ENCODE results near the gene BTNL3. TPM values are rescaled to one million over a fixed set of nuclear protein-coding genes. Genes with fewer than 3 reads are reported as not detected.

The BTNL3 gene
- total and polyA plus RNA-seq, 4 donors, result 0.08 to 0.19 TPM; not detected in 2

DNA sequence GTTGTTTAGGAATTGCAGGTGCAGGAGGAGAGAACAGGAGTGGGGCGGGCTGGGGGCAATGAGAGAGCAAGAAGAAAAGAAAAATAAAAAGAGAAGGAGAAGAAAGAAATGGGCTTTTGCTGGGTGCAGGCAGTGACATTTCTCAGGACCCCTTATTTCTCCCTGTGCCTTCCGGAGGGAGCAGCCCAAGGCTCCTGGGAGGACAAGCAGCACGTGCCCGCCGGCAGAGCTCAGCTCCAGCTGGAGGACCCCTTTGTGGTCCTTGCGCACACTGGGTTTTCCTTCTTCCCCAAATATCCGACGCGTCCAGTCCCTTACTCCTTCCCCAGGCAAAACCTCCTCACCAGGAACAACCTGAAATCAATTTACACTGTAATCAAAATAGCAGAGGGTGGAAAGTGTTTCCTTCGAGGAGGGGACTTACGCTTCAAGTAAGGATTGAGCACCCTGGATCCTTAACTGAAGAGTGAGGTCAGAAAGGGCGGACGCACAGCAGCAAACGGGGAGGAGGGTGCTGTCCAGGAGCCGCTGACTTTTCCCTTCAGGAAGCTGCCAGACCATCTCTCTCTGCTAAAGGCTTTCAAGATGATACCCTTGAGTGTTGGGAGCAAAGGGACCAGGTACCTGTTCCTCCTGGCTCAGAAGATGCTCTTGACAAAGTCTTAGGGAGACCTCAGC lies 53.5 kb downstream of the BTNL3 start:
- Histone ChIP-seq H3K9me3 (ENCODE audit: control insufficient read depth in 4 of 4, low read length in 3 of 4) (no peaks in the 10 kb centered on the region), H3K4me1 (ENCODE audit: control insufficient read depth in 4 of 4, insufficient read depth in 4 of 4, low read length in 3 of 4) (no peaks in the 10 kb centered on the region), H3K36me3 (ENCODE audit: control insufficient read depth in 4 of 4, insufficient read depth in 3 of 4, low read depth in 1 of 4, low read length in 3 of 4) (no peaks in the 10 kb centered on the region), H3K9ac (ENCODE audit: low read depth in 1 of 2, low read length in 2 of 2) (no peak overlapping the region), H3K27ac (ENCODE audit: low read depth in 1 of 2, low read length in 2 of 2) (no peak overlapping the region), H3K4me3 (ENCODE audit: low read depth in 1 of 3, low read length in 3 of 3) (peak overlapping the region in 1 of 3 donors; percentile 17), H3K27me3 (ENCODE audit: control insufficient read depth in 4 of 4, insufficient read depth in 4 of 4, low read length in 3 of 4) (peaks cover 0 to 6% (median 0%) of the 10 kb centered on the region in 4 donors)
- no peak for DNase-seq (ENCODE audit: low spot score)
- TF ChIP-seq RXRA (IDR thresholded peaks at IDR 0.05), result no peak
- no peak for TF ChIP-seq YY1 (IDR thresholded peaks at IDR 0.05)
- TF ChIP-seq, protein P1, sequence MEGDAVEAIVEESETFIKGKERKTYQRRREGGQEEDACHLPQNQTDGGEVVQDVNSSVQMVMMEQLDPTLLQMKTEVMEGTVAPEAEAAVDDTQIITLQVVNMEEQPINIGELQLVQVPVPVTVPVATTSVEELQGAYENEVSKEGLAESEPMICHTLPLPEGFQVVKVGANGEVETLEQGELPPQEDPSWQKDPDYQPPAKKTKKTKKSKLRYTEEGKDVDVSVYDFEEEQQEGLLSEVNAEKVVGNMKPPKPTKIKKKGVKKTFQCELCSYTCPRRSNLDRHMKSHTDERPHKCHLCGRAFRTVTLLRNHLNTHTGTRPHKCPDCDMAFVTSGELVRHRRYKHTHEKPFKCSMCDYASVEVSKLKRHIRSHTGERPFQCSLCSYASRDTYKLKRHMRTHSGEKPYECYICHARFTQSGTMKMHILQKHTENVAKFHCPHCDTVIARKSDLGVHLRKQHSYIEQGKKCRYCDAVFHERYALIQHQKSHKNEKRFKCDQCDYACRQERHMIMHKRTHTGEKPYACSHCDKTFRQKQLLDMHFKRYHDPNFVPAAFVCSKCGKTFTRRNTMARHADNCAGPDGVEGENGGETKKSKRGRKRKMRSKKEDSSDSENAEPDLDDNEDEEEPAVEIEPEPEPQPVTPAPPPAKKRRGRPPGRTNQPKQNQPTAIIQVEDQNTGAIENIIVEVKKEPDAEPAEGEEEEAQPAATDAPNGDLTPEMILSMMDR (IDR thresholded peaks at IDR 0.05; ENCODE audit: low read depth, low read length, missing input control), result no peak
- no peak for TF ChIP-seq JUND (IDR thresholded peaks at IDR 0.05)
- no peak for TF ChIP-seq HNF4G (IDR thresholded peaks at IDR 0.05)
- no peak for TF ChIP-seq SP1 (IDR thresholded peaks at IDR 0.05)
- TF ChIP-seq, protein P2, sequence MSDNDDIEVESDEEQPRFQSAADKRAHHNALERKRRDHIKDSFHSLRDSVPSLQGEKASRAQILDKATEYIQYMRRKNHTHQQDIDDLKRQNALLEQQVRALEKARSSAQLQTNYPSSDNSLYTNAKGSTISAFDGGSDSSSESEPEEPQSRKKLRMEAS (IDR thresholded peaks at IDR 0.05), result no peak
- TF ChIP-seq GABPA (IDR thresholded peaks at IDR 0.05 in 1 of 2, conservative IDR thresholded peaks at IDR 0.05 in 1 of 2), result no peak
- TF ChIP-seq FOXA2 (IDR thresholded peaks at IDR 0.05), result no peak
- TF ChIP-seq HNF4A (conservative IDR thresholded peaks at IDR 0.05), result no peak
- TF ChIP-seq FOXA1 (IDR thresholded peaks at IDR 0.05), result no peak
- TF ChIP-seq, protein P3, sequence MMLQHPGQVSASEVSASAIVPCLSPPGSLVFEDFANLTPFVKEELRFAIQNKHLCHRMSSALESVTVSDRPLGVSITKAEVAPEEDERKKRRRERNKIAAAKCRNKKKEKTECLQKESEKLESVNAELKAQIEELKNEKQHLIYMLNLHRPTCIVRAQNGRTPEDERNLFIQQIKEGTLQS (IDR thresholded peaks at IDR 0.05), result no peak
- TF ChIP-seq, protein P4, sequence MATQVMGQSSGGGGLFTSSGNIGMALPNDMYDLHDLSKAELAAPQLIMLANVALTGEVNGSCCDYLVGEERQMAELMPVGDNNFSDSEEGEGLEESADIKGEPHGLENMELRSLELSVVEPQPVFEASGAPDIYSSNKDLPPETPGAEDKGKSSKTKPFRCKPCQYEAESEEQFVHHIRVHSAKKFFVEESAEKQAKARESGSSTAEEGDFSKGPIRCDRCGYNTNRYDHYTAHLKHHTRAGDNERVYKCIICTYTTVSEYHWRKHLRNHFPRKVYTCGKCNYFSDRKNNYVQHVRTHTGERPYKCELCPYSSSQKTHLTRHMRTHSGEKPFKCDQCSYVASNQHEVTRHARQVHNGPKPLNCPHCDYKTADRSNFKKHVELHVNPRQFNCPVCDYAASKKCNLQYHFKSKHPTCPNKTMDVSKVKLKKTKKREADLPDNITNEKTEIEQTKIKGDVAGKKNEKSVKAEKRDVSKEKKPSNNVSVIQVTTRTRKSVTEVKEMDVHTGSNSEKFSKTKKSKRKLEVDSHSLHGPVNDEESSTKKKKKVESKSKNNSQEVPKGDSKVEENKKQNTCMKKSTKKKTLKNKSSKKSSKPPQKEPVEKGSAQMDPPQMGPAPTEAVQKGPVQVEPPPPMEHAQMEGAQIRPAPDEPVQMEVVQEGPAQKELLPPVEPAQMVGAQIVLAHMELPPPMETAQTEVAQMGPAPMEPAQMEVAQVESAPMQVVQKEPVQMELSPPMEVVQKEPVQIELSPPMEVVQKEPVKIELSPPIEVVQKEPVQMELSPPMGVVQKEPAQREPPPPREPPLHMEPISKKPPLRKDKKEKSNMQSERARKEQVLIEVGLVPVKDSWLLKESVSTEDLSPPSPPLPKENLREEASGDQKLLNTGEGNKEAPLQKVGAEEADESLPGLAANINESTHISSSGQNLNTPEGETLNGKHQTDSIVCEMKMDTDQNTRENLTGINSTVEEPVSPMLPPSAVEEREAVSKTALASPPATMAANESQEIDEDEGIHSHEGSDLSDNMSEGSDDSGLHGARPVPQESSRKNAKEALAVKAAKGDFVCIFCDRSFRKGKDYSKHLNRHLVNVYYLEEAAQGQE (IDR thresholded peaks at IDR 0.05), result no peak
- 57% methylated on average over 15 of the region's 15 CpGs for WGBS

DNA sequence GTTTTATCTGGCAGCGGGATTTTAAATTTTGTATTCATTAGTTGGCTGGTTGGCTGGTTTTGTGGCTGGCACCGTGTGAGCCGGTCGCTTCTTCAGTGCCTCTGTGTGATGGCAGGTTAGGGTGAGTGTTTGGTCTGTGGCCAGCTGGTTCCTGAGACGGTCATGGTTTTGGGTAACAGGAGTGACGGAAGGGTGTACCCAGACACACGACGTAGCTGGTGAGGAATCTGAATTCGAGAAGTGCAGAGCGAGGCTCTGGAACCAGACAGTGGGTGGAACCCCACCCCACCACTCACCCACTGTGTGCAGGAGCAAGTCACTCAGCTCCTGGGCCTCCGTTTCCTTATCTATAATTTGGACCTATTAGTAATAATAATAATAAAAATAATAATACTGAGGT lies 54.1 kb downstream of the BTNL3 start:
- Histone ChIP-seq H3K9me3 (ENCODE audit: control insufficient read depth in 4 of 4, low read length in 3 of 4) (no peaks in the 10 kb centered on the region), H3K9ac (ENCODE audit: low read depth in 1 of 2, low read length in 2 of 2) (no peak overlapping the region), H3K4me1 (ENCODE audit: control insufficient read depth in 4 of 4, insufficient read depth in 4 of 4, low read length in 3 of 4) (no peaks in the 10 kb centered on the region), H3K36me3 (ENCODE audit: control insufficient read depth in 4 of 4, insufficient read depth in 3 of 4, low read depth in 1 of 4, low read length in 3 of 4) (no peaks in the 10 kb centered on the region), H3K27ac (ENCODE audit: low read depth in 1 of 2, low read length in 2 of 2) (no peak overlapping the region), H3K27me3 (ENCODE audit: control insufficient read depth in 4 of 4, insufficient read depth in 4 of 4, low read length in 3 of 4) (peaks cover 0 to 6% (median 0%) of the 10 kb centered on the region in 4 donors), H3K4me3 (ENCODE audit: low read depth in 1 of 3, low read length in 3 of 3) (no peak overlapping the region)
- WGBS, result 76% methylated on average over 11 of the region's 11 CpGs
- no peak for DNase-seq (ENCODE audit: low spot score)
- TF ChIP-seq RAD21 (IDR thresholded peaks at IDR 0.05) (no peak), NR2F2 (IDR thresholded peaks at IDR 0.05) (no peak), HNF4A (conservative IDR thresholded peaks at IDR 0.05) (no peak), EGR1 (IDR thresholded peaks at IDR 0.05; ENCODE audit: low read depth in 2 of 2) (no peak), GABPA (IDR thresholded peaks at IDR 0.05 in 1 of 2, conservative IDR thresholded peaks at IDR 0.05 in 1 of 2) (no peak), RXRA (IDR thresholded peaks at IDR 0.05) (no peak), SP1 (IDR thresholded peaks at IDR 0.05) (no peak)
- TF ChIP-seq, protein P1 (IDR thresholded peaks at IDR 0.05; ENCODE audit: low read depth, low read length, missing input control), result no peak
- TF ChIP-seq, protein P5, sequence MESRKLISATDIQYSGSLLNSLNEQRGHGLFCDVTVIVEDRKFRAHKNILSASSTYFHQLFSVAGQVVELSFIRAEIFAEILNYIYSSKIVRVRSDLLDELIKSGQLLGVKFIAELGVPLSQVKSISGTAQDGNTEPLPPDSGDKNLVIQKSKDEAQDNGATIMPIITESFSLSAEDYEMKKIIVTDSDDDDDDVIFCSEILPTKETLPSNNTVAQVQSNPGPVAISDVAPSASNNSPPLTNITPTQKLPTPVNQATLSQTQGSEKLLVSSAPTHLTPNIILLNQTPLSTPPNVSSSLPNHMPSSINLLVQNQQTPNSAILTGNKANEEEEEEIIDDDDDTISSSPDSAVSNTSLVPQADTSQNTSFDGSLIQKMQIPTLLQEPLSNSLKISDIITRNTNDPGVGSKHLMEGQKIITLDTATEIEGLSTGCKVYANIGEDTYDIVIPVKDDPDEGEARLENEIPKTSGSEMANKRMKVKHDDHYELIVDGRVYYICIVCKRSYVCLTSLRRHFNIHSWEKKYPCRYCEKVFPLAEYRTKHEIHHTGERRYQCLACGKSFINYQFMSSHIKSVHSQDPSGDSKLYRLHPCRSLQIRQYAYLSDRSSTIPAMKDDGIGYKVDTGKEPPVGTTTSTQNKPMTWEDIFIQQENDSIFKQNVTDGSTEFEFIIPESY (IDR thresholded peaks at IDR 0.05), result no peak
- TF ChIP-seq, protein P2 (IDR thresholded peaks at IDR 0.05), result no peak
